ENCODE data around the gene CAMK2A. TPM values are rescaled to one million over a fixed set of nuclear protein-coding genes. Genes with fewer than 3 reads are reported as not detected.

The CAMK2A gene
- total RNA-seq, 1 donor from 2014 or later = 1.2 TPM

GRCh38 chr5:150258130-150258529, 31.4 kb downstream of the CAMK2A start:
- FAIRE-seq = no peak
- no peak overlapping the region for H3K4me2 ChIP-seq (ENCODE audit: low read length)

GRCh38 chr5:150257424-150257823, 32.1 kb downstream of the CAMK2A start:
- H3K4me3 ChIP-seq (ENCODE audit: insufficient read depth, low read depth, low read length) = no peak overlapping the region
- H3K27ac ChIP-seq (ENCODE audit: low read depth, low read length) = no peak overlapping the region
- H3K79me2 ChIP-seq (ENCODE audit: insufficient read depth, low read length) = no peaks in the 10 kb centered on the region
- Mint-ChIP-seq H3K36me3 (ENCODE audit: low read depth, unreplicated experiment) (no peaks in the 10 kb centered on the region), H3K4me1 (ENCODE audit: low read depth, unreplicated experiment) (peaks cover 21% of the 10 kb centered on the region), H3K4me3 (ENCODE audit: unreplicated experiment) (no peak overlapping the region), H3K27me3 (ENCODE audit: low read depth, unreplicated experiment) (peaks cover 5% of the 10 kb centered on the region), H3K9me3 (ENCODE audit: unreplicated experiment) (no peaks in the 10 kb centered on the region), H3K27ac (ENCODE audit: unreplicated experiment) (no peak overlapping the region)
- no peak for TF ChIP-seq EZH2 (IDR thresholded peaks at IDR 0.05; ENCODE audit: insufficient read depth, low read length)
- TF ChIP-seq, protein P1, sequence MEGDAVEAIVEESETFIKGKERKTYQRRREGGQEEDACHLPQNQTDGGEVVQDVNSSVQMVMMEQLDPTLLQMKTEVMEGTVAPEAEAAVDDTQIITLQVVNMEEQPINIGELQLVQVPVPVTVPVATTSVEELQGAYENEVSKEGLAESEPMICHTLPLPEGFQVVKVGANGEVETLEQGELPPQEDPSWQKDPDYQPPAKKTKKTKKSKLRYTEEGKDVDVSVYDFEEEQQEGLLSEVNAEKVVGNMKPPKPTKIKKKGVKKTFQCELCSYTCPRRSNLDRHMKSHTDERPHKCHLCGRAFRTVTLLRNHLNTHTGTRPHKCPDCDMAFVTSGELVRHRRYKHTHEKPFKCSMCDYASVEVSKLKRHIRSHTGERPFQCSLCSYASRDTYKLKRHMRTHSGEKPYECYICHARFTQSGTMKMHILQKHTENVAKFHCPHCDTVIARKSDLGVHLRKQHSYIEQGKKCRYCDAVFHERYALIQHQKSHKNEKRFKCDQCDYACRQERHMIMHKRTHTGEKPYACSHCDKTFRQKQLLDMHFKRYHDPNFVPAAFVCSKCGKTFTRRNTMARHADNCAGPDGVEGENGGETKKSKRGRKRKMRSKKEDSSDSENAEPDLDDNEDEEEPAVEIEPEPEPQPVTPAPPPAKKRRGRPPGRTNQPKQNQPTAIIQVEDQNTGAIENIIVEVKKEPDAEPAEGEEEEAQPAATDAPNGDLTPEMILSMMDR (IDR thresholded peaks at IDR 0.05; ENCODE audit: insufficient read depth, low read depth, low read length) = no peak
- peaks cover 3% of the 10 kb centered on the region for H3K4me1 ChIP-seq (ENCODE audit: insufficient read depth, low read length)
- no peaks in the 10 kb centered on the region for H3K9me3 ChIP-seq (ENCODE audit: insufficient read depth, low read depth, low read length)
- FAIRE-seq (no peak), DNase-seq (ENCODE audit: low read depth) (no peak)
- H4K20me1 ChIP-seq (ENCODE audit: insufficient read depth, low read length) = no peaks in the 10 kb centered on the region
- no peaks in the 10 kb centered on the region for H3K27me3 ChIP-seq (ENCODE audit: insufficient read depth, low read length)
- no peak overlapping the region for H3K9ac ChIP-seq (ENCODE audit: low read length)
- H2AFZ ChIP-seq (ENCODE audit: low read depth, low read length) = no peak overlapping the region
- no peak overlapping the region for H3K4me2 ChIP-seq (ENCODE audit: low read length)
- no peaks in the 10 kb centered on the region for H3K36me3 ChIP-seq (ENCODE audit: insufficient read depth, low read length)

More at GRCh38 chr5:150258130-150258529, 31.4 kb downstream of the CAMK2A start:
- Mint-ChIP-seq H3K36me3 (ENCODE audit: low read depth, unreplicated experiment) (no peaks in the 10 kb centered on the region), H3K9me3 (ENCODE audit: unreplicated experiment) (no peaks in the 10 kb centered on the region), H3K27ac (ENCODE audit: unreplicated experiment) (no peak overlapping the region), H3K27me3 (ENCODE audit: low read depth, unreplicated experiment) (peaks cover 5% of the 10 kb centered on the region), H3K4me3 (ENCODE audit: unreplicated experiment) (no peak overlapping the region), H3K4me1 (ENCODE audit: low read depth, unreplicated experiment) (peaks cover 21% of the 10 kb centered on the region)
- Histone ChIP-seq H3K36me3 (ENCODE audit: insufficient read depth, low read length) (no peaks in the 10 kb centered on the region), H2AFZ (ENCODE audit: low read depth, low read length) (no peak overlapping the region), H3K9ac (ENCODE audit: low read length) (no peak overlapping the region), H3K4me1 (ENCODE audit: insufficient read depth, low read length) (peaks cover 5% of the 10 kb centered on the region), H3K4me3 (ENCODE audit: insufficient read depth, low read depth, low read length) (no peak overlapping the region), H3K27ac (ENCODE audit: low read depth, low read length) (no peak overlapping the region), H3K79me2 (ENCODE audit: insufficient read depth, low read length) (no peaks in the 10 kb centered on the region), H3K27me3 (ENCODE audit: insufficient read depth, low read length) (no peaks in the 10 kb centered on the region), H3K9me3 (ENCODE audit: insufficient read depth, low read depth, low read length) (no peaks in the 10 kb centered on the region), H4K20me1 (ENCODE audit: insufficient read depth, low read length) (no peaks in the 10 kb centered on the region)
- TF ChIP-seq, protein P1 (IDR thresholded peaks at IDR 0.05; ENCODE audit: insufficient read depth, low read depth, low read length) = no peak
- no peak for TF ChIP-seq EZH2 (IDR thresholded peaks at IDR 0.05; ENCODE audit: insufficient read depth, low read length)
- no peak for DNase-seq (ENCODE audit: low read depth)

DNA sequence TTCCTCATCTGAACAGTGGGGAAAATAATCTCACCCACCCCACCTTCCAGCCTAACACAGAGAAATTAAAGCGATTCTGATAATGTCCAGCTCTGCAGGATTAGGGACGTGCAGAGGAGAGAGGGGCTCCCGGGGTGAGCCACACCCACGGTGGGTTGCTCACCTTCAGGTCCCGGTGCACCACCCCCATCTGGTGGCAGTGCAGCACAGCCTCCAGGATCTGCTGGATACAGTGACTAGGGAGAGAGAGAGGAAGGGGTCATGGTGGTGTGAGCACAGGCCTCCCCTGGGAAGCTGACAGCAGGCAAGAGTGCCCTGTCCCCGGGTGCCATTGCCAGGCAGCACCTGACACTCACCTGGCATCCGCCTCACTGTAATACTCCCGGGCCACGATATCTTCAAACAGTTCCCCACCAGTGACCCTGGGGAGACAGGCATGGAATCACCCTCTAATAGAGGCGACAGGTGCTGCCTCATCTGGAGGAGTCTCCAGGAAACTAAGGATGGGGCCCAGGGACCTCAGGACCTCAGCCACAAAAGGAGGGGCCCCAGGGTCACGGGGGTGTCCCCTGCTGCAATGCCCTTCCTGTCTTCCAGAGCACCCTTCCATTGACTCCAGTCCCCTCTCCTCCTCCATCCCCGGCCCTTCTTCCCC, 33.0 kb downstream of the CAMK2A start:
- H2AFZ ChIP-seq (ENCODE audit: low read depth, low read length) = no peak overlapping the region
- Mint-ChIP-seq H3K4me3 (ENCODE audit: unreplicated experiment) (no peak overlapping the region), H3K36me3 (ENCODE audit: low read depth, unreplicated experiment) (no peaks in the 10 kb centered on the region), H3K9me3 (ENCODE audit: unreplicated experiment) (no peaks in the 10 kb centered on the region), H3K27me3 (ENCODE audit: low read depth, unreplicated experiment) (peaks cover 10% of the 10 kb centered on the region), H3K27ac (ENCODE audit: unreplicated experiment) (no peak overlapping the region), H3K4me1 (ENCODE audit: low read depth, unreplicated experiment) (peaks cover 19% of the 10 kb centered on the region)
- H3K9me3 ChIP-seq (ENCODE audit: insufficient read depth, low read depth, low read length) = no peaks in the 10 kb centered on the region
- H3K27me3 ChIP-seq (ENCODE audit: insufficient read depth, low read length) = no peaks in the 10 kb centered on the region
- DNase-seq (ENCODE audit: low read depth) (no peak), FAIRE-seq (no peak)
- no peaks in the 10 kb centered on the region for H3K79me2 ChIP-seq (ENCODE audit: insufficient read depth, low read length)
- no peaks in the 10 kb centered on the region for H3K36me3 ChIP-seq (ENCODE audit: insufficient read depth, low read length)
- H3K4me3 ChIP-seq (ENCODE audit: insufficient read depth, low read depth, low read length) = no peak overlapping the region
- H3K4me1 ChIP-seq (ENCODE audit: insufficient read depth, low read length) = peaks cover under 1% of the 10 kb centered on the region
- TF ChIP-seq, protein P1 (IDR thresholded peaks at IDR 0.05; ENCODE audit: insufficient read depth, low read depth, low read length) = no peak
- no peak for TF ChIP-seq EZH2 (IDR thresholded peaks at IDR 0.05; ENCODE audit: insufficient read depth, low read length)
- no peak overlapping the region for H3K4me2 ChIP-seq (ENCODE audit: low read length)
- H3K27ac ChIP-seq (ENCODE audit: low read depth, low read length) = no peak overlapping the region
- no peak overlapping the region for H3K9ac ChIP-seq (ENCODE audit: low read length)
- H4K20me1 ChIP-seq (ENCODE audit: insufficient read depth, low read length) = no peaks in the 10 kb centered on the region
